Activated CD4-positive, alpha-beta T cell treated with anti-CD3 and anti-CD28 coated beads for 4 hours (primary cell): Measurements from ENCODE around the gene TMX1.

Source experiments
- DNase-seq, 2 donors: peaks; one replicate each; pipeline ENCODE4 v3.0.0-alpha.2; 2020

Gene TMX1

GRCh38 chr14:51293912-51294389 is 53.9 kb downstream of the TMX1 start:
- DNase-seq, result no peak

- no peak for DNase-seq
Observed at GRCh38 chr14:51294951-51295525, 55.0 kb downstream of the TMX1 start.

- DNase-seq, result no peak
Observed at GRCh38 chr14:51295646-51296263, 55.7 kb downstream of the TMX1 start.

- DNase-seq, result no peak
Observed at GRCh38 chr14:51297066-51297465, 57.0 kb downstream of the TMX1 start.

DNA sequence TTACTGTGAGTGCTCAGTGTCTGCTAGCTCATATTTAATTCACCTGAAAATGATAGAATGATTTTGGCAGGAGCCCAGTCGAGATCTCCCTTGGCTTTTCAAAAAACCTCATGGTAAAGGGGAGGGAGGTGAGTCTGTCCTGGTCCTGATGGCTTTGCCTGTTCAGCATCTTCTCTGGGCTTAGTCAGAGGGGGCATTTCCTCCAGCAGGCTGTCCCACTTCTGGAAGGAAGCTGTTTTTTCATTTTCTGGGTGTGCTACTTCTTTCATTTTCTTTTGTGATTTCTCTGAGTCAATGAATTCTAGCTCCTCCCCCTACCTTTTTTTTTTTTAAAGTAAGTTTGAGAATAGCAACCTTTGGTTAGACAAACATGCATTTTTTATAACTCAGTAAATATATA is 58.8 kb downstream of the TMX1 start:
- DNase-seq, result no peak

DNA sequence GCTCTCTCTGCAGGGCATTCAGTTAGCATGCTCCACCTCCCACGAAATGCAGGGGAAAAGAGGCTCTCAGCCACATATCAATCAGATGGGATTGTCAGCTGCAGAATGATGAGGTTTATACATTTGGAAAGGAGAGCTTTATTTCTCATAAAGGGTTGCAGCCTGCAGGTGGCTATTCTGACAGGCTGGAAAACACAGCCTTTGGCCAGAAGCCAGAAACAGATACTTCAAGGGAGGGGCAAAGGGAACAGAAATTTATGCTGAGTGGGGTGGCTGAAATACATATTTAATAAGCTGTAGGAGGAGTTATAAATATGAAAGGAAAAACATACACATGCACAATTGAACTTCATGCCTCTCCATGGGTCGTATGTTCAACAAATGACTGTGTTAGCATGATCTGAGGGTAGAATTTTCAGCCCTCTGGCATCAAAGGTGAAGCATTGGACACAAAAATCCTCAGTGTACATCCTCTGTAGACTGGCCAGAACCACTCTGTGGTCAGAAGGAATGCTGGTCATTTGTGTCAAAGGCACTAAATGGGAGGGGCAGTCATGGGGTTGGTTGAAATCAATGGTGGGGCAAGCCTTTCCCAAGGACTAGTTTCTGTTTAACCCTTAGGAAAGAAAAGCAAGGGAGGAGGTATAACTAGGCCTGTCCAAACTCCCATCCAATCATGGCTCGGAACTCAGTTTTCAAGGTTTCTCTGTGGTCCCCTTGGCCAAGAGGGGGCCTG is 62.4 kb downstream of the TMX1 start:
- DNase-seq, result no peak

DNA sequence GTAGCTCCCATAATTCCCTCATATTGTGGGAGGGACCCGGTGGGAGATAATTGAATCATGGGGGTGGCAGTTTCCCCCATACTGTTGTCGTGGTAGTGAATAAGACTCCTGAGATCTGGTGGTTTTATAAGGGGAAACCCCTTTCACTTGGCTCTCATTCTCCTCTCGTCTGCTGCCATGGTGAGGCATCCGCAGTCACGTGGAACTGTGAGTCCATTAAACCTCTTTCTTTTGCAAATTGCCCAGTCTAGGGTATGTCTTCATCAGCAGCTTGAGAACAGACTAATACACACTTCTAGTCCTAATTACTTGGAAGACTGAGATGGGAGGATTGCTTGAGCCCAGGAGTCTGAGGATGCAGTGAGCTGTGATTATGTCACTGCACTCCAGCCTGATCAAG is 64.4 kb downstream of the TMX1 start:
- no peak for DNase-seq

DNA sequence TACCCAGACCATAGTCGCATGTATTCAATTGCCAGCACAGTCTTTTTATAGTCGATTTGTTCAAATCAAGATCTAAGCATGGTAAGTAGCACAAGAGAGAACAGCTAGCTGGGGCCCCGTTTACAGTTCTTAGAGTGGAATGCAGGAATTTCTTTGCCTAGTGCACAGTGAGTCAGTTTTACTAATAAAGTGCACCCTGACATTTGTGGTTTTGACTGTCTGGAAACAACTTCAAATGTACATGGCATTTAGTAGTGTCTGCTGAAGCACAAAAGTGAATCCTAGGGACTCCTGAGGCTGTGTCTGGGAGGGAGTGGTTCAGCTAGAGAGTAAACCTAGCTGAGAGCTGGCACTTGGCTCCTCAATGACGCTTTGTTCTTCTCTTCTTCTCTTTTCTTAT is 64.9 kb downstream of the TMX1 start:
- no peak for DNase-seq

GRCh38 chr14:51305751-51306150 is 65.7 kb downstream of the TMX1 start:
- DNase-seq, result no peak
